ENCODE data around the gene RGS19. TPM values are rescaled to one million over a fixed set of nuclear protein-coding genes. Genes with fewer than 3 reads are reported as not detected.
A peak's percentile ranks its signal among the peaks of the same experiment; 100 is the strongest.

RGS19 gene
- total RNA-seq, 2 experiments from 2014 or later: 119 to 122 TPM

- ChIA-PET CTCF (interaction anchor here (0.8 to 4.4 kb wide), 10 partner anchors 7 to 203 kb away, joined by 3 to 34 read pairs (median 4); partner anchors contain the start of gene PCMTD2), POLR2A (interaction anchor here (1.2 to 1.6 kb wide), 2 partner anchors 14 to 44 kb away, joined by 4 to 6 read pairs; no protein-coding TSS in a partner anchor)
- peaks cover 12% of the 10 kb centered on the region for H3K36me3 Mint-ChIP-seq (ENCODE audit: low read depth)
- H3K27me3 Mint-ChIP-seq: peaks cover 36% of the 10 kb centered on the region
- H3K27ac Mint-ChIP-seq: no peak overlapping the region
- H3K4me3 Mint-ChIP-seq: peak overlapping the region; percentile 66
- no peak for DNase-seq
- peaks cover 6% of the 10 kb centered on the region for H3K9me3 Mint-ChIP-seq
- H3K4me1 Mint-ChIP-seq: peaks cover 32% of the 10 kb centered on the region
Observed at GRCh38 chr20:64082820-64083377, 3.6 kb upstream of the RGS19 start.

GRCh38 chr20:64082126-64082731, 2.9 kb upstream of the RGS19 start:
- no peak for DNase-seq
- peaks cover 3% of the 10 kb centered on the region for H3K9me3 Mint-ChIP-seq
- peak overlapping the region; percentile 54 for H3K27ac Mint-ChIP-seq
- H3K27me3 Mint-ChIP-seq: peaks cover 36% of the 10 kb centered on the region
- peak overlapping the region; percentile 30 for H3K4me3 Mint-ChIP-seq
- H3K36me3 Mint-ChIP-seq (ENCODE audit: low read depth): peaks cover 15% of the 10 kb centered on the region
- peaks cover 36% of the 10 kb centered on the region for H3K4me1 Mint-ChIP-seq
- CTCF ChIA-PET: interaction anchor here (1.3 kb wide), 1 partner anchor 43 kb away, joined by 3 read pairs; no protein-coding TSS in a partner anchor
- POLR2A ChIA-PET: no interaction called here

- no peak for DNase-seq
- Mint-ChIP-seq H3K4me1 (peaks cover 40% of the 10 kb centered on the region), H3K36me3 (ENCODE audit: low read depth) (peaks cover 20% of the 10 kb centered on the region), H3K27ac (peak overlapping the region; percentile 54), H3K4me3 (peak overlapping the region; percentile 13), H3K27me3 (peaks cover 36% of the 10 kb centered on the region), H3K9me3 (no peaks in the 10 kb centered on the region)
- POLR2A ChIA-PET: interaction anchor here (0.9 to 1.0 kb wide), 2 partner anchors 217 to 560 kb away, joined by 3 to 4 read pairs; partner anchors contain the start of gene TPD52L2
- CTCF ChIA-PET: interaction anchor here (1.3 kb wide), 1 partner anchor 43 kb away, joined by 3 read pairs; no protein-coding TSS in a partner anchor
Observed at GRCh38 chr20:64081624-64081964, 2.3 kb upstream of the RGS19 start.

DNA sequence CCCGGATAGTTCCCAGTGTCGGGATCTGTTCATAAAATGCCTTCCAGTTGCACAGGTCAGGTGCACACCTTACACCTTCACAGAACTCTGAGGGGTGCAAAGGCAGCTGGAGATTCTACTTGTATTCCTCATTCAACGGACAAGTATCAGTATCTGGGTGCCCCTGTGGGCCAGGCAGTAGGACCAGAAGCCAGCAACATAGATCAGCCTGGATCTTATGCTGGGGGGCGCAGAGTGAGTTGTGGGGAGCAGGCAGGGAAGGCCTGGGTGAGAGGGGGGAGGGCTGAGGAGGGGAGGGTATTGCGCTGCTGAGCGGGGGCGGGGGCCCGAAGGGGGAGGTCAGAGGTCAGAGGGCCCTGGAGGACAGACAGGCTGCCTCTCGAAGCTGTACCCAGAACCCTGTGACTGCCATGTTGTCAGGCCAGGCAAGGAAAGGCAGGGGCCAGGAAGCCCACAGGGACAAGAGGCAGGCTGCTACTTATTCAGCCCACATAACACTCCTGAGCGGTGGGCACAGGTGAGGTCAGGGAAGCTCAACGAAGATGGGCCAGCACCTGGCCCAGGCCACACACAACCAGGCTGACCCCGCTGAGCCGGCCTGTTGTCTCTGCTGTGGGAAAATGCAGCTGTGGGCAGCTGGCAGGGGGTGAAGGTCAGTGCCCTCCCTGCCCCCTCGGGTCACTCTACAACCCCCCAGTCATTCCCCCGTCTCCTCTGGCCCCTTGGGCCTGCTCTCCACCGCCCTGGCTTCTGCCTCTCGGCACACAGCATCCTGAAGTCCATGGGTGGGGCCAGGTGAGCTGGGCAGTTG, 1.7 kb upstream of the RGS19 start:
- H3K4me3 Mint-ChIP-seq: peak overlapping the region; percentile 66
- peaks cover 25% of the 10 kb centered on the region for H3K36me3 Mint-ChIP-seq (ENCODE audit: low read depth)
- H3K4me1 Mint-ChIP-seq: peaks cover 46% of the 10 kb centered on the region
- H3K27ac Mint-ChIP-seq: peak overlapping the region; percentile 28
- peaks cover 33% of the 10 kb centered on the region for H3K27me3 Mint-ChIP-seq
- no peak for DNase-seq
- ChIA-PET CTCF (no interaction called here), POLR2A (interaction anchor here (0.9 to 2.1 kb wide), 4 partner anchors 12 to 560 kb away, joined by 3 to 11 read pairs (median 6); partner anchors contain the start of genes PRPF6, SAMD10 and TPD52L2)
- no peaks in the 10 kb centered on the region for H3K9me3 Mint-ChIP-seq

DNA sequence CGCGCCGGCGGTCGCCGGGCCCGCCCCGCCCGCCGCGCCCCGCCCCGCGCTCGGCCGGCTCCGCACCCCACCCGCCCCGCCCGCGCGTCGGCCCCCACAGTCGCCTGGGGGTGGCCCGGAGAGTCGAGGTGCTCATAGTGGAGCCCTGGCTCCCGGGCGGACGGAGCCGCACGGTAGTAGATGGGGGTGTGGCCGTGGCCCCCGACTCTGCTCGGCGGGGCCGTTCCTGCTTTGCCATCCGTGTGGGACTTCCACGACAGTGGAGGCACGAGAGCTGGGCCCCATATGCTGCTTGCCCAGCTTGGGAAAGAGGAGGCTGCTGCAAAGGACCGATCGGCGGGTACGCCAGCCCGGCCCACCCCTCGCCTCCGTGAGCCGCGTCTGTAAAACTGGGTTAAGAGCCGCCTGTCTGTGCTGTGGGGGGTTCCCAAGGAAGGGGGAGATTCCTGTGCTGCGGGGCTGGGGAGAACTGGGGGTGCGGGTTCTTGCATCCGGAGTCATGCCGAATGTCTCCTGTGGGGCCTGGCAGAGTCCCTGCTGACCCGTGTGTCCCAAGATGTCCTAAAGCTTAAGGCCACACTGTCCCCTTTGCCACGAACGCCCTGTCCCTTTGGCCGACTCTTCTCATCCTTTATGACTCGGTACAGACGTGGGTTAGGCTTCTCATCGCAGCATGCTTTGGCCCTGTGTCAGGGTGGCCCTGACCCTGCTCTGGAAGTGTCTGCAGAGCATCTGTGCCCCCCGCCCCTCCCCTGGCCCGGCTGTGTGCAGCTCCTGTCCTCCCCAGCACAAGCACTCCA, 895 bp upstream of the RGS19 start, which contains the start of gene OPRL1:
OPRL1 (plus strand) TSS at position 70 of the 800 bp plus-strand sequence. CDS start 12,639 bp downstream, outside the sequence.
- DNase-seq: no peak
- peaks cover 25% of the 10 kb centered on the region for H3K27me3 Mint-ChIP-seq
- CTCF ChIA-PET: interaction anchor here (1.1 to 2.6 kb wide), 6 partner anchors 17 to 100 kb away, joined by 3 to 19 read pairs (median 4); partner anchors contain the start of genes PRPF6, SAMD10 and TCEA2
- H3K4me1 Mint-ChIP-seq: peaks cover 54% of the 10 kb centered on the region
- H3K36me3 Mint-ChIP-seq (ENCODE audit: low read depth): peaks cover 33% of the 10 kb centered on the region
- POLR2A ChIA-PET: interaction anchor here (1.0 to 5.9 kb wide), 6 partner anchors 11 to 453 kb away, joined by 3 to 74 read pairs (median 10); partner anchors contain the start of genes GMEB2, PRPF6 and SAMD10
- no peaks in the 10 kb centered on the region for H3K9me3 Mint-ChIP-seq
- peak within 1 kb of the TSS; percentile 93 for H3K4me3 Mint-ChIP-seq
- H3K27ac Mint-ChIP-seq: peak within 1 kb of the TSS; percentile 92

GRCh38 chr20:64078934-64079272, 415 bp downstream of the RGS19 start:
- POLR2A ChIA-PET: interaction anchor here (2.0 to 5.9 kb wide), 5 partner anchors 10 to 41 kb away, joined by 8 to 74 read pairs (median 10); partner anchors contain the start of gene TCEA2

DNA sequence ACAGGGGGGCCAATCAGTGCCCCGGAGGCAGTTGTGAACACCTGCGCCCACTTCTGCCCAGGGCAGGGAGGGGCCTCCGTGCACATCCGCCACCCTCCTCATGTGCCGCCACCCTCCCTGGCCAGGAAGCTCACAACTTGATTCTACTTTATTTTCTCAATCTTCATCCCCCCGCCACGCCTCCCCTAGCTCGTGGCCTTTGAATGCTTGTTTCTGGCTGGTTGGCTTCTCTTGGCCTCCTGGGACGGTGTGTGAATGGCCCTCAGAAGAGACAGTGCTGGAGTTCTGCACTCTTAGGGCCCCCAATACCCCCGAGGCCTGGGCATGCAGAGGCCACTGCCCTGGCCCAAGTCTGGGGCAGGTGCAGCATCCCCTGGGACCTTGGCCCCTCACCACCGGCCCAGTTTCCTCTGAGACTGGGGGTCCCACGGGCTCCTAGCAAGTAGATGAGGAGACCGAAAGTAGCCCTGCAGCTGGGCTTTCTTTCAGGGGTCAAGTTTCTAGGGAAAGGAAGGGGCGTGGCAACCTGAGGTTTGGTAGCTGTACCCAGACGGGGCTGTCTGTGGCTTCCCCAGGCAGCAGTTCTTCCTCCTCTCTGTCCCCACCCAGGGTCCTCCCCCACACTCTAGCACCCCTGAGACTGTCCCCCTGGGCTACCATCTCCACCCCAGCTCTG, 1.3 kb downstream of the RGS19 start:
- peak overlapping the region; percentile 93 for H3K4me3 Mint-ChIP-seq
- DNase-seq: peak; percentile 82
- H3K4me1 Mint-ChIP-seq: peaks cover 56% of the 10 kb centered on the region
- H3K9me3 Mint-ChIP-seq: no peaks in the 10 kb centered on the region
- H3K36me3 Mint-ChIP-seq (ENCODE audit: low read depth): peaks cover 51% of the 10 kb centered on the region
- H3K27ac Mint-ChIP-seq: peak overlapping the region; percentile 92
- peaks cover 13% of the 10 kb centered on the region for H3K27me3 Mint-ChIP-seq
- ChIA-PET POLR2A (interaction anchor here (0.8 to 5.9 kb wide), 9 partner anchors 8 to 100 kb away, joined by 3 to 74 read pairs (median 5); partner anchors contain the start of genes SAMD10 and TCEA2), CTCF (interaction anchor here (0.9 to 2.6 kb wide), 9 partner anchors 8 to 540 kb away, joined by 3 to 19 read pairs (median 4); partner anchors contain the start of genes PRPF6 and SAMD10)

More at GRCh38 chr20:64078934-64079272, 415 bp downstream of the RGS19 start:
- Mint-ChIP-seq H3K4me1 (peaks cover 55% of the 10 kb centered on the region), H3K27me3 (peaks cover 16% of the 10 kb centered on the region), H3K9me3 (no peaks in the 10 kb centered on the region), H3K27ac (peak overlapping the region; percentile 92), H3K36me3 (ENCODE audit: low read depth) (peaks cover 46% of the 10 kb centered on the region), H3K4me3 (peak overlapping the region; percentile 93)
- CTCF ChIA-PET: interaction anchor here (1.0 to 2.6 kb wide), 10 partner anchors 9 to 292 kb away, joined by 3 to 19 read pairs (median 3); partner anchors contain the start of genes PRPF6, SAMD10 and TCEA2
- no peak for DNase-seq

GRCh38 chr20:64077541-64077875, 1.8 kb downstream of the RGS19 start:
- ChIA-PET CTCF (interaction anchor here (0.9 to 2.6 kb wide), 8 partner anchors 8 to 291 kb away, joined by 3 to 19 read pairs (median 6); partner anchors contain the start of genes PRPF6 and SAMD10), POLR2A (interaction anchor here (0.9 to 5.9 kb wide), 8 partner anchors 8 to 341 kb away, joined by 3 to 74 read pairs (median 5); partner anchors contain the start of genes LIME1 and SAMD10)
- Mint-ChIP-seq H3K4me3 (peak overlapping the region; percentile 93), H3K4me1 (peaks cover 54% of the 10 kb centered on the region), H3K36me3 (ENCODE audit: low read depth) (peaks cover 56% of the 10 kb centered on the region), H3K9me3 (no peaks in the 10 kb centered on the region), H3K27ac (peak overlapping the region; percentile 92), H3K27me3 (peaks cover 10% of the 10 kb centered on the region)
- DNase-seq: no peak

- Mint-ChIP-seq H3K36me3 (ENCODE audit: low read depth) (peaks cover 60% of the 10 kb centered on the region), H3K4me3 (peak overlapping the region; percentile 93), H3K27me3 (peaks cover 7% of the 10 kb centered on the region), H3K4me1 (peaks cover 55% of the 10 kb centered on the region), H3K27ac (peak overlapping the region; percentile 92), H3K9me3 (no peaks in the 10 kb centered on the region)
- peak; percentile 61 for DNase-seq
- ChIA-PET POLR2A (interaction anchor here (1.4 to 5.9 kb wide), 2 partner anchors 12 to 340 kb away, joined by 5 to 74 read pairs; partner anchors contain the start of gene LIME1), CTCF (interaction anchor here (1.0 to 2.5 kb wide), 2 partner anchors 10 to 43 kb away, joined by 3 to 12 read pairs; no protein-coding TSS in a partner anchor)
Observed at GRCh38 chr20:64077094-64077493, 2.2 kb downstream of the RGS19 start.

DNA sequence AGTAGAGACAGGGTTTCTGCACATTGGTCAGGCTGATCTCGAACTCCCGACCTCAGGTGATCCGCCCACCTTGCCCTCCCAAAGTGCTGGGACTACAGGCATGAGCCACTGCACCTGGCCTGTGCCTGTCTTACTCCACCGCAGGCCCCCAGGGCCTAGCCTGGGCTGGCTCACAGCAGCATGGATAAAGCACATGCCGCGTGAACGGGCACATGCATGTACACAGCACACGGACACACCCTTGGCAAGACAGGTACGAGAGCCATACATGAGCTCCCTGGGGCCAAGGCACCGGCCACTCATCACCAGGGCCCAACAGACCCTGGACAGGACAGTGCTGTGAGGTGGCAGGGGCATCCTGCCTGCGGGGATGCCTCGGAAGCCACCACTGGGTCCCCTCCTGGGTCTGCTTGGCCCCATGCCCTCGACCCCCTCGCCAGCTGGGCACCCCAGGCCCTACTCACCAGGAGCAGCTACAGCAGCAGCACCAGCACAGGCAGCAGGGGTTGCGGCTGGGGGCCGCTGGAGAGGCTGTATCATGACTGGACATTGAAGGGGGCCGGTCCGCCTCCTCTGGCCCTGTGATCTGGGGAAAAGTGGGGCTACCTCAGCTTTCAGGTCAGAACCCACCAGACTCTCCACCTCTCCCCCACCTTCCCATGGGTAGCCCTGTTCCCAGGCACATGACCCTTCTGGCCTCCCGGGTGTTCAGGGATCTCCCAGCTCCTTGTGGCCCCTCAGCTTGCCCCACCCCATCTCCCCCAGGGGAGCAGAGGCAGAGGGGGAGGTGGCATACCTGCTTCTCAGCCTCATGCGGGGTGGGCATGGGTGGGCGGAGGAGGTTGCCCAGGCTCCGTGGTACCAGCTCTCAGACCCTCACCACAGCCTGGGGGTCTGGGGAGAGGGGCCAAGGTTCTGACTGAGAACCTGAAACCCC, 3.0 kb downstream of the RGS19 start:
- ChIA-PET CTCF (interaction anchor here (1.0 to 1.1 kb wide), 2 partner anchors 7 to 44 kb away, joined by 3 read pairs; no protein-coding TSS in a partner anchor), POLR2A (interaction anchor here (1.0 to 5.9 kb wide), 3 partner anchors 11 to 503 kb away, joined by 3 to 74 read pairs (median 5); partner anchors contain the start of gene LIME1)
- DNase-seq: no peak
- Mint-ChIP-seq H3K27ac (peak overlapping the region; percentile 92), H3K4me1 (peaks cover 49% of the 10 kb centered on the region), H3K4me3 (peak overlapping the region; percentile 93), H3K9me3 (no peaks in the 10 kb centered on the region), H3K36me3 (ENCODE audit: low read depth) (peaks cover 63% of the 10 kb centered on the region), H3K27me3 (peaks cover 2% of the 10 kb centered on the region)

Data from activated CD4-positive, alpha-beta memory T cell treated with anti-CD3 and anti-CD28 coated beads, Interleukin-2, amount 10 ng/mL, durations not matched to agents 7 days and 5 days (primary cell).